Endothelial cell of umbilical vein (primary cell): ENCODE measurements around the gene LTBP2. TPM values are rescaled to one million over a fixed set of nuclear protein-coding genes. Genes with fewer than 3 reads are reported as not detected.

Source experiments
- BruUV-seq: library from RNA; stranded (reverse); fragments of 400-500 nt; replicated peaks from 2 replicates; lab custom pipeline; 2021; lab: Mats Ljungman, UMichigan
- CTCF ChIA-PET: fragments of 300-600, 350-600 bp; sonication (Branson Sonifier 250); formaldehyde crosslinking; loops from one replicate; lab custom pipeline; 2021; ENCODE audit warnings: antibody characterized with exemption, inconsistent platforms; lab: Charles Lee
- POLR2A ChIA-PET: fragments of 300-600, 350-600 bp; sonication (Branson Sonifier 250); formaldehyde crosslinking; loops from one replicate; lab custom pipeline; 2021; ENCODE audit warnings: antibody characterized with exemption, inconsistent platforms; lab: Charles Lee
- DNase-seq: peaks from one replicate; pipeline ENCODE4 v3.0.0-alpha.2; 2011; ENCODE audit warnings: low read depth, low spot score
- FAIRE-seq: peaks from 2 replicates; lab custom pipeline; 2011; peaks lifted over from hg19 to GRCh38; lab: Jason Lieb, UNC
- H2AFZ ChIP-seq: 2 replicates; pipeline ENCODE4 v1.6.0; 2012; ENCODE audit warnings: low read depth, low read length, control low read depth, inconsistent platforms
- H3K27ac ChIP-seq: 2 replicates; pipeline ENCODE4 v1.5.1; 2011; ENCODE audit warnings: low read depth, mild to moderate bottlenecking, control low read depth, low read length, moderate library complexity; ENCODE audit not compliant: insufficient read depth
- H3K27me3 ChIP-seq, 2 experiments: 2 replicates each; pipeline versions ENCODE4 v1.6.0 to v1.6.1; 2011; ENCODE audit warnings: low read length in 2 of 2, mixed read lengths in 1 of 2; ENCODE audit not compliant: control insufficient read depth in 2 of 2, insufficient read depth in 2 of 2
- H3K36me3 ChIP-seq, 2 experiments: 2 replicates in 1 of 2; 3 replicates in 1 of 2; pipeline ENCODE4 v1.5.1; 2011; ENCODE audit warnings: low read length in 2 of 2, mild to moderate bottlenecking in 1 of 2, moderate library complexity in 1 of 2; ENCODE audit not compliant: control insufficient read depth in 2 of 2, insufficient read depth in 2 of 2; ENCODE audit errors: extremely low read depth in 1 of 2
- H3K4me1 ChIP-seq: 3 replicates; pipeline ENCODE4 v1.5.1; 2011; ENCODE audit warnings: mild to moderate bottlenecking, low read length; ENCODE audit not compliant: control insufficient read depth, insufficient read depth; ENCODE audit errors: extremely low read depth
- H3K4me2 ChIP-seq: 2 replicates; pipeline ENCODE4 v1.6.1; 2011; ENCODE audit warnings: low read length, control low read depth, mixed read lengths; ENCODE audit not compliant: insufficient read depth
- H3K4me3 ChIP-seq, 3 experiments: fragments of 200-600 bp in 1 of 3; sonication (generic), shearing (Covaris generic) in 1 of 3; replicated peaks in 1 of 3; 2 replicates each; pipeline ENCODE4 v1.5.1; 2011 to 2016; ENCODE audit warnings: control low read depth in 3 of 3, low read length in 3 of 3, mild to moderate bottlenecking in 2 of 3, inconsistent platforms in 1 of 3, low read depth in 1 of 3, moderate library complexity in 1 of 3; ENCODE audit not compliant: insufficient read depth in 1 of 3
- H3K79me2 ChIP-seq: 2 replicates; pipeline ENCODE4 v1.6.0; 2012; ENCODE audit warnings: low read length, inconsistent platforms; ENCODE audit not compliant: control insufficient read depth, insufficient read depth
- H3K9ac ChIP-seq: replicated peaks from 2 replicates; pipeline ENCODE3; 2011; ENCODE audit warnings: low read length, control low read depth; ENCODE audit not compliant: insufficient read depth; ENCODE audit errors: extremely low read depth
- H3K9me1 ChIP-seq: replicated peaks from 3 replicates; pipeline ENCODE4 v1.6.0; 2011; ENCODE audit warnings: mild to moderate bottlenecking, low read length; ENCODE audit not compliant: control insufficient read depth, insufficient read depth; ENCODE audit errors: extremely low read depth
- H3K9me3 ChIP-seq: replicated peaks from 2 replicates; pipeline ENCODE4 v1.5.1; 2012; ENCODE audit warnings: low read length, inconsistent platforms; ENCODE audit not compliant: control insufficient read depth, insufficient read depth
- H4K20me1 ChIP-seq: replicated peaks from 2 replicates; pipeline ENCODE3; 2011; ENCODE audit warnings: mild to moderate bottlenecking, low read length; ENCODE audit not compliant: control insufficient read depth, insufficient read depth; ENCODE audit errors: extremely low read depth
- EZH2 ChIP-seq: IDR thresholded peaks from 2 replicates; pipeline ENCODE4 v1.6.1; 2012; ENCODE audit warnings: borderline replicate concordance, low read depth, mild to moderate bottlenecking, moderate library complexity, low read length, inconsistent platforms; ENCODE audit not compliant: severe bottlenecking
- FOS ChIP-seq: IDR thresholded peaks from 2 replicates; pipeline ENCODE4 v1.6.1; 2011; ENCODE audit warnings: mild to moderate bottlenecking, low read length, moderate library complexity, borderline replicate concordance; ENCODE audit not compliant: insufficient read depth
- GATA2 ChIP-seq: IDR thresholded peaks from 2 replicates; pipeline ENCODE4 v1.7.0; 2011; ENCODE audit warnings: low read depth, mild to moderate bottlenecking, moderate library complexity, mixed read lengths, low read length; ENCODE audit not compliant: insufficient read length, insufficient read depth
- JUN ChIP-seq: IDR thresholded peaks from 2 replicates; pipeline ENCODE4 v1.6.1; 2011; ENCODE audit warnings: borderline replicate concordance, low read depth; ENCODE audit not compliant: insufficient read length, insufficient read depth
- MYC ChIP-seq: IDR thresholded peaks from one replicate; pipeline ENCODE4 v1.6.1; 2011; ENCODE audit warnings: mild to moderate bottlenecking, low read depth, low read length
- POLR2A ChIP-seq: IDR thresholded peaks from 2 replicates; pipeline ENCODE4 v1.6.1; 2012; ENCODE audit warnings: low read depth, mild to moderate bottlenecking, control low read depth, low read length
- POLR2AphosphoS5 ChIP-seq: IDR thresholded peaks from 2 replicates; pipeline ENCODE4 v1.6.1; 2012; ENCODE audit warnings: low read depth, mild to moderate bottlenecking, control low read depth, low read length, moderate library complexity; ENCODE audit not compliant: insufficient read depth
- dilution Hi-C: fragments of 300-500 bp; cut with MboI; formaldehyde crosslinking; loops from one replicate; pipeline ENCODE4 v1.15.0; 2019; ENCODE audit warnings: low sequenced_read_pairs; ENCODE audit not compliant: extremely low pct_ligation_motif_present
- intact Hi-C: fragments of 100-400 bp; cut with micrococcal nuclease; formaldehyde crosslinking; loops from one replicate; pipeline ENCODE4 v1.10.0; 2022
- polyA plus RNA-seq, 4 experiments: library from polyadenylated mRNA; depleted of rRNA in 3 of 4; stranded (reverse) in 3 of 4; unstranded in 1 of 4; fragments of >200 nt; gene quantifications; 2 replicates each; pipeline versions ENCODE4 v1.2.1 to v1.2.3, GENCODE V29; 2011 to 2012; ENCODE audit warnings: missing spikeins in 1 of 4
- total RNA-seq: library from RNA; stranded (reverse); gene quantifications from 2 replicates; pipeline ENCODE4 v1.2.3, GENCODE V29; 2021
- TF ChIP-seq, protein P1 (sequence below): IDR thresholded peaks from 2 replicates; pipeline ENCODE4 v1.6.1; 2011; ENCODE audit not compliant: insufficient read depth, insufficient read length
- TF ChIP-seq, protein P2 (sequence below), 2 donors: IDR thresholded peaks; 1 replicate in 1 of 2; 2 replicates in 1 of 2; pipeline ENCODE4 v1.5.1; 2011; ENCODE audit warnings: low read length in 2 of 2, mild to moderate bottlenecking in 2 of 2, moderate library complexity in 2 of 2, control low read depth in 1 of 2, inconsistent platforms in 1 of 2, low read depth in 1 of 2; ENCODE audit not compliant: insufficient read depth in 1 of 2; ENCODE audit errors: extremely low read depth in 1 of 2

LTBP2 gene
- total and polyA plus RNA-seq, 2 donors (not counting 3 experiments of a cell fraction or from before 2014, with no cell fraction given), result 209 to 268 TPM

DNA sequence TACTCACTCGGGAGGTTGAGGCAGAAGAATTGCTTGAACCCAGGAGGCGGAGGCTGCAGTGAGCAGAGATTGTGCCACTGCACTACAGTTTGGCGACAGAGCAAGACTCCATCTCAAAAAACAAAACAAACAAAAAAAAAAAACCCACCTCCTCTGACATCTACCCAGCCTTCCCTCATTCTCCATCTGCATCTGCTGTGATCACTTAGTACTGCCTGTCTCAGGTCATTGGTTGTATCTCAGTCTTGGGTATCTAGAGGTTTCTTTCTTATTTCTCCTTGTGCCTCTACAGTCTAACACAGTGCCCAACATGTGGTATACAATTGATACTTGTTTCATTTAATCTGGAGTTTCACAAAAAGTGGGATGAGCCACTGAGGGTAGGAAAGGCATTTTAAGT is 5.3 kb downstream of the LTBP2 start:
- H3K36me3 ChIP-seq, result peaks cover 18 to 26% of the 10 kb centered on the region in 2 experiments
- FAIRE-seq, result no peak
- no peak overlapping the region for H3K9ac ChIP-seq
- BruUV-seq, result no TSS peak
- no peaks in the 10 kb centered on the region for H4K20me1 ChIP-seq
- H3K9me3 ChIP-seq, result no peaks in the 10 kb centered on the region
- peaks cover 94% of the 10 kb centered on the region for H3K79me2 ChIP-seq
- H3K4me3 ChIP-seq, result no peak overlapping the region
- peaks cover 22% of the 10 kb centered on the region for H3K4me1 ChIP-seq
- dilution Hi-C loops, result no loop called here
- H2AFZ ChIP-seq, result no peak overlapping the region
- intact Hi-C loops, result loop anchor here (5.0 kb wide), 2 partner anchors 244 to 301 kb away; no protein-coding TSS in a partner anchor
- H3K9me1 ChIP-seq, result no peaks in the 10 kb centered on the region
- H3K4me2 ChIP-seq, result no peak overlapping the region
- DNase-seq, result no peak
- no peak for TF ChIP-seq EZH2
- no peak for TF ChIP-seq JUN
- TF ChIP-seq FOS, result no peak
- no peak for TF ChIP-seq GATA2
- no peak for TF ChIP-seq MYC
- TF ChIP-seq, protein P1, sequence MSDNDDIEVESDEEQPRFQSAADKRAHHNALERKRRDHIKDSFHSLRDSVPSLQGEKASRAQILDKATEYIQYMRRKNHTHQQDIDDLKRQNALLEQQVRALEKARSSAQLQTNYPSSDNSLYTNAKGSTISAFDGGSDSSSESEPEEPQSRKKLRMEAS, result no peak
- TF ChIP-seq POLR2A, result no peak
- TF ChIP-seq, protein P2, sequence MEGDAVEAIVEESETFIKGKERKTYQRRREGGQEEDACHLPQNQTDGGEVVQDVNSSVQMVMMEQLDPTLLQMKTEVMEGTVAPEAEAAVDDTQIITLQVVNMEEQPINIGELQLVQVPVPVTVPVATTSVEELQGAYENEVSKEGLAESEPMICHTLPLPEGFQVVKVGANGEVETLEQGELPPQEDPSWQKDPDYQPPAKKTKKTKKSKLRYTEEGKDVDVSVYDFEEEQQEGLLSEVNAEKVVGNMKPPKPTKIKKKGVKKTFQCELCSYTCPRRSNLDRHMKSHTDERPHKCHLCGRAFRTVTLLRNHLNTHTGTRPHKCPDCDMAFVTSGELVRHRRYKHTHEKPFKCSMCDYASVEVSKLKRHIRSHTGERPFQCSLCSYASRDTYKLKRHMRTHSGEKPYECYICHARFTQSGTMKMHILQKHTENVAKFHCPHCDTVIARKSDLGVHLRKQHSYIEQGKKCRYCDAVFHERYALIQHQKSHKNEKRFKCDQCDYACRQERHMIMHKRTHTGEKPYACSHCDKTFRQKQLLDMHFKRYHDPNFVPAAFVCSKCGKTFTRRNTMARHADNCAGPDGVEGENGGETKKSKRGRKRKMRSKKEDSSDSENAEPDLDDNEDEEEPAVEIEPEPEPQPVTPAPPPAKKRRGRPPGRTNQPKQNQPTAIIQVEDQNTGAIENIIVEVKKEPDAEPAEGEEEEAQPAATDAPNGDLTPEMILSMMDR (IDR thresholded peaks at IDR 0.05; ENCODE audit: extremely low read depth in 1 of 2, insufficient read depth in 1 of 2, low read depth in 1 of 2, low read length in 2 of 2), result no peak
- TF ChIP-seq POLR2AphosphoS5, result no peak
- CTCF ChIA-PET, result no interaction called here
- H3K27me3 ChIP-seq, result no peaks in the 10 kb centered on the region
- POLR2A ChIA-PET, result no interaction called here
- no peak overlapping the region for H3K27ac ChIP-seq
